NCI-H187 treated with DMSO at 0.1 percent for 48 hours (cell line): Measurements from ENCODE around the gene CGRRF1.

Experiments used
- DNase-seq: peaks from one replicate; lab custom pipeline; 2025; lab: John Stamatoyannopoulos, UW

The CGRRF1 gene

DNA sequence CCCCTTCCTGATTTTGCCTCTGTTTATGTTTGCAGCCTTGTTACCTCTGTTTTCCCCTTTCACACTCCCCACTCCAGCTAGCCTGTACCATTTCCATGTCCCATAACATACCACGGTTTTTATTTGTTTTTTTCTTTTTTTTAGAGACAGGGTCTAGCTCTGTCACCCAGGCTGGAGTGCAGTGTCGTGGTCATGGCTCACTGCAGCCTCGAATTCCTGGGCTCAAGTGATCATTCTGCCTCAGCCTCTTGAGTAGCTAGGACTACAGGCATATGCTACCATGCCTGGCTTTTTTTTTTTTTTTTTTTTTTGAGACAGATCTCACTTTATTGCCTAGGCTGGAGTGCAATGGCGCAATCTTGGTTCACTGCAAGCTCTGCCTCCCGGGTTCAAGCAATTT is 38.8 kb downstream of the CGRRF1 start:
- DNase-seq = no peak

DNA sequence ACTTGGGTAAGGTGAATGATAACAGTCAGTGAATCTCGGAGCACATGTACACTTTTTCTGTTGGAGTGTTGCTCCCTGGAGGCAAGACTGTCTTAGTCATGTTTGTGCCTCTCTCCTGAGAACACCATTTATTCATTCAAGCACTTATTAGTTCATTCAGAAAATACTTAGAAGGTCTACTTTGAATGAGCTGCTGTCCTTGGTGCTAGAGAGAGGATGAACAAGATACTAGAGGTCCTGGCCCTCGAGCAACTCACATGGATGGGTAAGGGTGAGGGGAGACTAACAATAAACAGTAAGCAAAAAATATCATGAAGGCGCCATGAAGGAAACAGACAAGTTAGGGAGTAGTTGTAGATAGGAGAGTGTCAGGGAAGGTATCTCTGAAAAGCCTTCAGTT is 40.2 kb downstream of the CGRRF1 start:
- DNase-seq = no peak

DNA sequence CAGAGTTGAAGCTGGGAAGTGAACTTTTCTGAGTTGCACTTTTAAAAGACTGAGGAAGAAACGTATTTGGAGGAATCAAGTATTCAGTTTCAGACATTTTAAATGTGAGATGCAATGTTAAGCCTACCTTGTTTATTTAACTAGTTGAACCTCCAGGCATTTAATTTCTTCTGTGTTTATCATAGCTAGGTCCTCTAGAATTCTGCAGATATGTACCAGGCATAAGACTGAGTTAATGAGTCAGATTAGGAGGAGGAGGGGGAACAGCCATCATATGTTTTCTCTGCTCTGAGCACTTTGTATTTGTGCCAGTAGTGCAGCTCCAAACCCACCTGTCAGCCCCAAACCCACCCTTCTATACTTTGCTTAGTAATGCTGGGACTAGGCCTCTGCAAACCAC is 40.8 kb downstream of the CGRRF1 start:
- no peak for DNase-seq

DNA sequence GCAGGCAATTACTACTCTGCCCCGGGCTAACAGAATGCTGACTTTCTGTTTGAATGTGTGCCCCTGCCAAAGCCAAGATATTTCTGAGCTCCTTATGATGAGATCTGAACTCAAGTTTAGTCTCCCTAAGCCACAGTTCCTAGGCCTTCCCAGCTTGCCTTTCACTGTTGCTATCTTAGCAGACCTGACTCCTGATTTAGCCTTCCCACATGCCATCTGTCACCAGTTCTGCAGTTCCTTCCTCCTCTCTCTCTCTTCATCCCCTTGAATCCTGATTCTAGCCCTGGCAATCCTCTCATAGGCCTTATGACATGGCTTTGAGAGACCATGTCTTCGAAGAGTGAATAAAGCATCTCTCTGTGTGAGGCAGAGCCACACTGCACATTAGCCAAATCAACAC is 44.7 kb downstream of the CGRRF1 start:
- no peak for DNase-seq

DNA sequence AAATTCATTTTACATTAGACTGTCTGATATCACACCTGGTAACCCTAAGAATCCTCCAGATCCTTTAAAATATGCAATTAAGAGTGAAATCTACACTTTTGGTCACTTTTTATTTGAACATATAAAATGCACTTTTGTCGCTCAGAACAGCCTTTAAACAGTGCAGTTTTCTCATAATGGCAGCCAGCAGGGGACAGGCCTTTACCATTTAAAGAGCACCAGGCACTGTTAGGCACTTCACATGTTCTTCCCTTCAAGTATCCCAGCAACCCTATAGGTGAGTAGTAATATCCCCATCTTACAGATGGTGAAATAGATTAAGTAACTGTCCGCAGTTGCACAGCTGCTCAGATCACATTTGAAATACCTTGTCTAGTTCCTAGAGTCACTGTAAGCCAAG is 45.9 kb downstream of the CGRRF1 start:
- DNase-seq = no peak

DNA sequence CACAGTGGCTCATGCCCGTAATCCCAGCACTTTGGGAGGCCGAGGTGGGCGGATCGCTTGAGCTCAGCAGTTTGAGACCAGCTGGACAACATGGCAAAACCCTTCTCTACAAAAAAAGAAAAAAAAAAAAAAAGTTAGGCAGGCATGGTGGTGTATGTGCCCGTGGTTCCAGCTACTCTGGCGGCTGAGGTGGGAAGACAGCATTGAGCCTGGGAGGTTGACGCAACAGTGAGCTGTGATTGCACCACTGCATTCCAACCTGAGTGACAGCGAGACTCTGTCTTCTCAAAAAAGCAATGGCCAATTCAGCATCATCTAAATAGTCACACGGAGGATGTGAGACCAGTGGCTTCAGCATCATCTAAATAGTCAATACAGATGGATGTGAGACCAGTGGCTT is 46.8 kb downstream of the CGRRF1 start:
- DNase-seq = no peak

DNA sequence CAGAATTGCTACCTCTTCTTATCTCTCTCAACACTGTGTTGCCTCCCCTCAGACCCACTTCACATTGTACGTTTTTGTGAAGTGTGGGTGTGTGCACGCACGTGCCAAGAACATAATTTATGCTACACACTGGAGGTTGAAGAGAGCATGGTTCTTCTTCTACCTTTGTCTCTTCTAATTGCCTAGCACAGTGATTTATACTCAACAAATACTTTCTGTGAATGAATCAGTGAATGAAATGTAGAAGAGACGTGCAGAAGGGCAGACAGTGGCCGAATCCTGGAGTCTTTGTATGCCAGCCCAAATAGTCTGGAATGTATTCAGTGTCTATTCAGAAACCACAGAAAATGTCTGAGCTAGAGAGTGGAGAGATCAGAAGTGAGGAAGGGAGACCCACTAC is 52.6 kb downstream of the CGRRF1 start:
- peak; percentile 47 for DNase-seq

DNA sequence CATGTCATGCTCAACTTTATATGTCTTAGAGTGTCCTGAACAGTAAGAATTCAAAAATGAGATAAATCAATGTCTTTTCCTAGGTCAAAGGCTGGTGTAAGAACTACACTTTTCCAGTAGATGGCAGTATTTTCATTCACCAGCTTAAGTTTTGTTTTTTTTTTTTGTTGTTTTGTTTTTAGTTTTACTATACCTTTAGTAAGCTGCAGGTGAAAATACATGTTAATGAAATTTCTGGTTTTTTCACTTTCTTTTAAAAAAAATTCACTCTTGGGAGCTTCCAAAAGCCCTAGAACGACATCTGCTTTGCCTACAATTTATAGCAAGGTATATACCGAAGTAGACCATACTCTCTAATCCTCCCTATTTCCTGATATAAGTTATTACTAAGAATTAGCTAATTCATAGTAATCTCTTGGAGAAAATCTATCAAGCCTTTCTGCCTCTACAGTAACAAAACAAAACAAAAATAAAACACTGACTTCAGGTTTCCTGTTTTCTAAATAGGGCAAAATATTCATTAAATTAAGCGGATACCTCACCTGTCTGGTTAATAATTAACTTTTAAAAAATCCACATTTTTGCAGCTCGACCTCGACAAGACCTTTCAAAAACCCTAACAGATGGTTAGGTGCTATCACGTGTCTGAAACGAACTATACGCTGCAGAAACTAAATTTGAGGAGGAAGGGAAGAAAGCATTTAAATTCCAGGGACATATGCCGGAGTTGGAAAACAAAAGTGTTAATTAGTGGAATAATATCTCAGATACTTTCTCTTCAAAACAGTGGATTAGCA is 54.6 kb downstream of the CGRRF1 start:
- peak; percentile 46 for DNase-seq

DNA sequence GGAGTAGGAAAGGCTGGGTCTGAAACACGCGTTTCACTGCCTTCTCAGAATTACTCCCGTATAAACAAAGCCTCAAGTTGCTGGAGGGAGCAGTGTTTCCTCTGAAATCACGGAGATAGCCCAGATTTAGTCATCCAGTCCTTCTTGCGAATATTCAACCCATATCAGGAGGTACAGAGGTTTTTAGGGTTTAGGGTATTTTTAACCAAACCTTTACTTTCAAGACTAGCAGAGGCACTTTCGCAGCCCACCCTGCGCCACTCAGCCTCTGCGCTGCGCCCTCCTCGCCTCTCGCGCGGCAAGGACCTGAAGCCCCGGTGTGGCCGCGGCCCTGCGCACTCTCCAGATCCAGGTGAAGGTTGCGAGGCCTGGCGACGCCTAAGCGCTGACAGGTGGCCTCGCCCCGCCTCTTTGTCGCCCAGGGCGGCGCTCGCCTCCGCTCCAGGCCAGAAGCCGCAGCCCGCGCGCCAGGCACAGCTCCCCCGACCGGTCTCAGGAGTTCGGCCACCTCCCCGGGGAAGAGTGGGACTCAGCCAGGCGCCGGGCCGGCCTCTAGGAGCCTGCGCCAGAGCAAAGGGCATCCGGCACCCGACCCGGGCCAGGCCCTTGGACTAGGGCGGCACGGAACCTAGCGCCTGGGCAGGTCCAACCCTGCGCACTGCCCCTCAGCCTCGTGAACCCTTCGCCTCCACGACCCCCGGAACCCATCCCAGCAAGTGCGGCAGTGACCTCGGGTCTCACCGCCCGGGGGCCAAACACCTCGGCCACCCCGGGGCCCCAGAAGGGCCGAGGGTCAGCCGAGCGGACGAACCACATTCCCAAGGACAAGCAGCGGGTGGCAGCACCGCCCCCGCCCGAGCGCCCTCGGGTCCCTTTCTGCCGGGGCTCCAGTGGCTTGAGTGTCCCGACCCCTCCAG is 55.4 kb downstream of the CGRRF1 start:
- no peak for DNase-seq

DNA sequence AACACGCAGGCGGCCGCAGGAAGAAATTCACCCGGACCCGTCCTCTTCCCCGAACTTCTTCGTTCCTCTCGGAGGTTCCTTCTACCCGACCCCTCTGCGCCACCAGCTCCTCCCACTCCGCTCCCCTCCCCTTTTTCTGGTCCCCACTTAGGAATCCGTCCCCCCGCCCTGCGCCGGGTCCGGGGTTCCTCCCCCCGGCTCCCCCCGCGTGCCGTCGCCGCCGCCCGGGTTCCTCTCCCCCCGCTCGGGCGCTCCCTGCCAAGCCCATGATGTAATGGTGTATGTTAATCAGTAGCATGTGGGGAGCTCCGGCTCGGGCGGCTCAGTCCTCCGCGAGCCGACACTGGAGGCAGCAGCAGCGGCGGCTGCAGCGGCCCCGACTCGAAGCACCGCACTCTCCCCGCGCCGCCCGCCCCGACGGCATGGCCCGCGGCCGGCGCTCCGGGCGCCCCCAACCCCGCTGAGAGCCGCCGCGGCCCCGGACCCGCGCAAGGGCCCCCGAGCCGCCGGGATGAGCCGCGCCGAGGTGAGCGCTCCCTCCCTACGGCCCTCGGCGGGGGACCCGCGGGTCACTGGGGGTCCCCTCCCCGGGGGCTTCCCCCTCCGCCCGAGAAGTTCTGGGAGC is 56.2 kb downstream of the CGRRF1 start:
- no peak for DNase-seq

DNA sequence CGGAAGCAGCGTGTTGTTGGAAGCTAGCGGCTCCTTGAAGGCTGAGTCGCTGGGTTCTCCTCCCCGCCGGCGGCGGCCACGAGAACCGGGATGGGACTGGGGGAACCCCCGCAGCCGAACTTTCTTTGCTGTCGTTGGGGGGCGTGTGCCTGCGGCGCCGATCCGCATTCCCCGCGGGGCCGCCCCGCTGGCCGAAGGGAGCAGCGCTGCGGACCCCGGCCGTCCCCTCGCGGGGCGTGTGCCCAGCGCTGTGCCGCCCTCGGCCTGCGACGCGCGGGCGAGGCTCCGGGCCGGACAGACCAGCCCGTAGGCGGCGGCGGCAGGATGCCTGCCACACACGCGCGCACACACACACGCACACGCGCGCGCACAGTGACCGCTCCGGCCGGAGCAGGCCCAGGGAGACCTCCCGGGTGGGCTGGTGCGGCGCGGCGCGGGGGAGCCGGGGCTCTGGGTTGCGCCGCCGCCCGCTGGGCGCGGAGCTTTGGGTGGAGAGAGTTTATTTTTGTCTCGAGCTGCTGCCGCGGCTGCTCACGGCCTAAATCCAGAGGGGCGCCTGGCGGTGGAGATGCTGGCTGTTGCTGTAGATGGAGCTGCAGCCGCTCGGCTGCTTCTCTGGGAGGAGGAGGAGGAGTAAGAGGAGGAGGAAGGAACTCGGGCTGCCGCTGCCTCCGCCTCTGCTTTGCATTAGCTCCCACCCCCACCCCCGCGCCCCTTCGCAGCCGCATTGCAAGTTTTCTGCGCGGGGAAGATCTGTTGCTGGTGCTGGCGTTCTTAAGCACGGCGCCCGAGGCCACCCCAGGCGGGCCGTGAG is 56.9 kb downstream of the CGRRF1 start, which contains the start of gene SAMD4A:
Gene SAMD4A (plus strand): TSS at position 719 of the 814 bp plus-strand sequence. CDS start 789 bp downstream, outside the sequence.
- DNase-seq = no peak

DNA sequence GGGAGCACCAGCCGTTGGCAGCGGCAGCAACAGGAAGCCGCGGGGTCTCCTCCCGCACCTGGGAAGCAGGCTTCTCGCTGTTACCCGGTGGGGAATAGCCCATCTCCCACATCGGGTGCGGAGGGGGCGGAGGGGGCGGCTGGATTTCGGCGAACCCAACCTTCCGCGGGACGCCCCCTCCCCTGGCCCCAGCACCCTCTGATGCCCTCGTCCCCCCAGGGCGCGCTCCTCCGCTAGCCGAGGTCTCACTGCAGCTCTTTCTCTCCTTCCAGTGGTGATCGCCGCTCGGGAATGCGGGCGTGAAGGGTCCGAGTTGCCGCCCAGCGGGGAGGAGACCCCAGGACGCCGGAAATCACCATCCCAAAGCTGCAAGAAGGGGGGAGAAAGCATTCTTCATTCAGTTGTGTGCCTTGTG is 57.5 kb downstream of the CGRRF1 start:
- DNase-seq = no peak

DNA sequence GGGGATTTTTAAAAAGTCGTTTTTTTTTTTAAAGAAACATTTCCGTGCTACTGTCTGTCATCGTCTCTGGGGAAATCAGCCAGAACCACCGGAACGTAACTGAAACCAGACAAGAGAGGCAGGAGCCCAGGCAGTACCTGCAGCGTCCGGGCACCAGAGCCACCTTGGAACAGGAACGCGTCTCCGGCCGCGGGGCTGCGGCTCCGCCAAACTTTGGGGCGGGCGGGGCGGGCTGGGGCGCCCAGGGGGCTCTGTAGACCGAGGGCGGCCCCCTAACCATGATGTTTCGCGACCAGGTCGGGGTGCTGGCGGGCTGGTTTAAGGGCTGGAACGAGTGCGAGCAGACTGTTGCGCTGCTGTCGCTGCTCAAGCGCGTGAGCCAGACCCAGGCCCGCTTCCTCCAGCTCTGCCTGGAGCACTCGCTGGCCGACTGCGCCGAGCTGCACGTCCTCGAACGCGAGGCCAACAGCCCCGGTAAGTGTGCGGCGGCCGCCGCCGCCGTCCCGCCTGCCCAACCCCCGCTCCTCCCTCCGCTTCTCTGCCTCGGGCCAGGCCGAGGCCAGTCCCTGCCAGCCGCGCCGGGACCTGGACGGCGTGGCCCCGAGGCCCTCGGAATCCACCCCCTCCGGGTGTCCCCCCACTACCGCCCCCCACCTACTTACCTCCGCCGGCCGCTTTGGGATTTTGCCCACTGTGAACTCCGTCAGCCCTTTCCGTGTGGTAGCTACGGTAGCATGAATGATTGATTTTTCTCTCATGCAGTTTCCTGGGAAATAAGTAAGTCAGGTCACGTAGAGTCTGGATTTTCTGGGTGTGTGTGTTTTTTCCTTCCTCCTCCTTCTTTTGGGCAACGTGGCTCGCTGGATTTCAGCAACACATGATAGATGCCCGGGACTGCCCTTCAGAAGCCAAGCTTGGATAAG is 58.2 kb downstream of the CGRRF1 start:
- no peak for DNase-seq

DNA sequence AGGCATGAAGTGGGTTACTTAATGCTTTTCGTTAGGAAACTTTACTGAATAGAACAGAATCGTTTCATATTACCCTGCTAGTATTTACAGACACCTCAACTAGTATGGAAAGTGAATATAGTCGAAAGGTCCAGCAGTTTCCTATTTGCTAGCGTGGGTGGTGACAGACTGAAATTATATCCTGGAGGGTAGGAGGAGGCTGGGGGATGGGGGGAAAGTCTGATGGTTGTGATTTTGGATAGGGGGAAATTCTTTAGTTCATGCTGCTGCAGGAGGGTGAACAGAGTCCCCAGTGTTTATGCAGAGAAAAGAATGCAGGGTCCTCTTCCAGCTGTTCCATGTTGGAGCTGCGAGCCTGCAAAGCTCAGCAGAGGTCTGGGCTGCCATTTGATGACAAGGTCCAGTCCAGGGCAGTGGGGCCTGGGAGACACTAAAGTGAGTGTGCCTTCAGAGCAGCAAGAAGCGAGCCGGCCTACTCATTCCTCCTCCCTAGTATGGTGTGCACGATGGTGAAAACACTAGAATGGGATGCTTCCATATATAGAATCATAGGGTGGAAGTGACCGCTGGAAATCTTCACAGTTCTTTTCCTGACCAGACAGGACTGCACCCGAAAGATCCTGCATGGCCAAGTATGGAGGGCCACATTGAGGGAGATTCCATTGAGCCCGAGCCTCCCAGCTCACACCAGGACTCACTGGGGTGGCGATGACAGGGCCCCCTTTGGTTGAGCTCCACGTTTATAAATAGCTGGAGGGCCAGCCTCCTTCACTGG is 59.3 kb downstream of the CGRRF1 start:
- no peak for DNase-seq

DNA sequence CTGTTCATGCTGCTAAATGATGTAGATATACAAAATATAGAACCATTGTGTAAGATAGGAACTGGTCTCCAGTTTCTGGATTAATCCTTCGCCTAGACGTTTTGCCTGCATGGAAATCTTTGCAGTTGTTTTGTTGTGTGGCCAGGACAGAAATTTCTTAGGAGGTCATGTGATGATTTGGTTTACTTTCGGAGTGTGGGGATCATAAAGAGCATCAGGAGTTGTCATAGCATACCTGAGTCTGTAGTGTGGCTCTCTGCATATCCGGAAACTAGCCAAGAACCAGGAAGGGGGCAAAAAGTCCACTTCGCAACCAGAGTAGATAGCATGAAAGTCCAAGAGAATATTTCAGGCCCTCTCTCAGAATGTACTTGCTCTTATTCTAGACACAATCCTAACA is 60.3 kb downstream of the CGRRF1 start:
- no peak for DNase-seq

DNA sequence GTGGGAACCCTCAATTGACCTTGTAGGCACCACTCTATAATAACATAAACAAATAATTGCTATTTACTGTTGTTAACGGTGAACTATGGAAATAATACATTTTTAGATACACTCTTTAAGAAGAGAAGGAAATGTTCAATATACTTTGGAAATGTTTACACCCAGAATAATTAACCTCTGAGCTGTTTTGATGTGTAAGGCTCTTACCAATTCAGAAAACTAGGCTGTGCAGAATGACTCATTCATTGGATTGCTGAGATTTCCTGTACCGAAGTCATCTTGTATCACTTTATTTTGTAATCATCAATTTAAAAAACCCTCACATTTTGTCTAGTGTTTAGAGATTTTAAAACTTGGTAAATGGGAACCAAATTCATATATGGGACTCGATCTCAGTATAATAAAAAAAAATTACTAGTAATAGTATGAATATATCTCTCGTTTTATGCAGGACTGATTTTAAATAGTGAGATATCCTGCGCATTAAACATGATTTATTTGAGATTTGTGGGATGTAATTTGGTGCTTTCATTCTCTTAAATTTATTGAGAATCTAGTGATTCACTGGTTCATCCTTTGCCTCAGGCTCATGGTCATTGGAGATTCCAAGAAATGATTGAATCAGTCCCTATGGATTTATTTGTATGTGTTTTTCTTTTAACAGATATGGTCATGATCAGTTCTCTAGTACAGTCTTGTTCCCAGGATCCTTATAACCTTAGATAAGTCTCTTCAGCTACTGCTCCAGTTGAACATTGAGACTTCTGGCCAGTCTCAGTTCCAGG is 61.1 kb downstream of the CGRRF1 start:
- DNase-seq = no peak

DNA sequence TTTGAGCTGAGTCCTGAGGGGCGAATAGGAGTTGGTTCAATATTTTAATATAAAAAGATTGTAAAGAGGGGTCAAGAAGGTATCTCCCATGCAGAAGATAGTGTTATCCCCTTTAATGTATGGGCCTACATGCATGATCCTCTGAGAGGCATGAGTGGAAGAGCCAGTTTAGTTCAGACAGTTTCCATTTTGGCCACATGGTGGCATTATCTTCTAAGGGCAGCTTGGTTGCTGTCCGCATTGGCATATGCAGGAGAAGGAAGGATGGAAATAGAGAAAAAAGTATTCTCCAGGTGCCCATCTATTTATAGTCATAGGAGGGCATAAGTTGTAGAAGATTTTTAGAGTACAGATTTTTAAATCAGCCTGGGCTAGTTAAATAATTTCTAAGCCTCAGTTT is 62.6 kb downstream of the CGRRF1 start:
- DNase-seq = no peak

DNA sequence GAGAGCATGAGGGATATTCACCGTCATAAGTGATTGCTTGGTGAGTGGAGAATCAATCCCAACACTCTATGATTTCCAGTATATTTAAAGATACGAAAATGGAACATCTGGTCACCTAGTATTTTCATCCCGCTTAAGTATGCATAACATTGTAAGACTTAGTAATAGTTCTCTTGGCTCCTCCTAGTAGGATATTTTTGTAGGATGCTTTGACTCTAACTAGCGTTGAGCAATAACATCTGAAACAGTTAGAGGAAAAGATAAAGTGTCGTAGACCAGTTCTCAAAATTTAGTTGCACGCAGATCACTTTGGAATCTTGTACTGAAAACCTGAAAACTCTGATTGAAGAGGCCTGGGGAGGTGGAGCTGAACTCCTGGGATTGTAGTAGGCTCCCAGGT is 64.8 kb downstream of the CGRRF1 start:
- DNase-seq = no peak

DNA sequence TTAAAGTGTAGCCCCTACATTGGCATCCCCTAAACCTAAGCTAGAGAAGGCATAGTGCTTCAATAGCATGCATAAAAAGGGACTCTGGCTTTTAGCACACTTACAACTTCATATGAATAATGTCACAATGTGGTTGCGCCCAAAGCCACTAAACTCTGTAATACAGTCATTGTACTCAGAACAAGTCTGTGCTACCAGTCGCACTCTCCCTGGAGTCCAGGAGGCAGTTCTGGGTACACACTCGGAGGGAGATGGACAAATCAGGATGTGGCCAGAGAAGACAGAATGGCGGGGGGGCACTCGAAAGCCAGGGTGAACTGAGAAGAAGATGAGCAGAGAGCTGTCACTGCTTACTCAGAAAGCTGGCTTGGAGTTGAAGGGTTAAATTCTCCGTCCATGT is 67.8 kb downstream of the CGRRF1 start:
- DNase-seq = no peak
